K562 (cell line): ENCODE data around the gene UBE2J2. TPM values are rescaled to one million over a fixed set of nuclear protein-coding genes. Genes with fewer than 3 reads are reported as not detected.

Experiments
- BRCA1 ChIP-seq, 2 experiments: fragments of 450-650 bp in 1 of 2; sonication (generic) in 1 of 2; formaldehyde crosslinking in 1 of 2; IDR thresholded peaks; 2 replicates each; pipeline versions ENCODE4 v1.5.0 to v1.6.1; 2017 to 2020; ENCODE audit warnings: mild to moderate bottlenecking in 1 of 2, missing genetic modification reagents in 1 of 2
- CBX5 ChIP-seq: IDR thresholded peaks from 2 replicates; pipeline ENCODE4 v1.6.1; 2014; ENCODE audit warnings: low read depth, borderline replicate concordance
- CEBPZ ChIP-seq: fragments of 150-350 bp; IDR thresholded peaks from 2 replicates; pipeline ENCODE4 v1.6.1; 2014; ENCODE audit warnings: low read depth, mild to moderate bottlenecking, low read length, borderline replicate concordance
- FOS ChIP-seq: IDR thresholded peaks from 3 replicates; pipeline ENCODE4 v1.6.1; 2011; ENCODE audit not compliant: insufficient read length; ENCODE audit errors: extremely low read depth
- KAT7 ChIP-seq: sonication (generic); formaldehyde crosslinking; IDR thresholded peaks from 2 replicates; pipeline ENCODE4 v1.8.0; 2022; ENCODE audit warnings: missing genetic modification reagents, mild to moderate bottlenecking, borderline replicate concordance
- POLR2AphosphoS5 ChIP-seq: IDR thresholded peaks from 2 replicates; pipeline ENCODE4 v1.6.1; 2011; ENCODE audit warnings: mild to moderate bottlenecking, low read depth, low read length, moderate library complexity; ENCODE audit not compliant: control insufficient read depth, insufficient read depth
- REST ChIP-seq, 2 experiments: fragments of 450-650 bp; formaldehyde crosslinking in 1 of 2; IDR thresholded peaks; 2 replicates each; pipeline versions ENCODE4 v1.4.0 to v1.6.1; 2014 to 2020; ENCODE audit warnings: mild to moderate bottlenecking in 2 of 2, borderline replicate concordance in 1 of 2, low read depth in 1 of 2
- SIN3A ChIP-seq, 2 experiments: fragments of 150-350 bp in 1 of 2; IDR thresholded peaks; 2 replicates each; pipeline ENCODE4 v1.6.1; 2011 to 2016; ENCODE audit warnings: borderline replicate concordance in 2 of 2, low read depth in 2 of 2, low read length in 2 of 2, mild to moderate bottlenecking in 2 of 2, moderate library complexity in 2 of 2; ENCODE audit not compliant: control insufficient read depth in 1 of 2
- SMARCA4 ChIP-seq: fragments of 450-650 bp; IDR thresholded peaks from 2 replicates; pipeline ENCODE4 v1.6.1; 2016
- ZBTB26 ChIP-seq: fragments of 450-650 bp; formaldehyde crosslinking; IDR thresholded peaks from 2 replicates; pipeline ENCODE4 v1.4.0; 2022; ENCODE audit warnings: missing genetic modification characterization
- ZNF121 ChIP-seq: sonication (generic); formaldehyde crosslinking; conservative IDR thresholded peaks from 2 replicates; pipeline ENCODE4 v1.8.0; 2022; ENCODE audit warnings: missing genetic modification reagents
- ZNF282 ChIP-seq: sonication (generic); formaldehyde crosslinking; IDR thresholded peaks from 2 replicates; pipeline ENCODE4 v1.8.1; 2023; ENCODE audit warnings: missing genetic modification reagents
- ZNF57 ChIP-seq: fragments of 450-650 bp; formaldehyde crosslinking; IDR thresholded peaks from 2 replicates; pipeline ENCODE4 v1.4.0; 2020; ENCODE audit warnings: mild to moderate bottlenecking, moderate library complexity
- polyA plus RNA-seq, 8 experiments: library from polyadenylated mRNA; depleted of rRNA in 4 of 8; stranded (reverse) in 5 of 8; unstranded in 3 of 8; fragments of >200 nt; fragmentation: Nextera tagmentation in 2 of 8; fragmentation: Illumina TruSeq in 1 of 8; extraction: Ambion mirVana in 2 of 8; extraction: Trizol in 1 of 8; gene quantifications; 2 replicates each; pipeline versions ENCODE4 v1.2.1 to v1.2.3, GENCODE V29; 2011 to 2014; ENCODE audit warnings: inconsistent platforms in 1 of 8, missing spikeins in 1 of 8
- total RNA-seq, 7 experiments: library from RNA; depleted of rRNA in 6 of 7; stranded (reverse); fragments of >200 nt in 6 of 7; fragmentation: Illumina TruSeq in 2 of 7; extraction: Trizol in 2 of 7; gene quantifications; 2 replicates each; pipeline versions ENCODE4 v1.2.1 to v1.2.3, GENCODE V29; 2011 to 2021; ENCODE audit warnings: low replicate concordance in 1 of 7

The UBE2J2 gene
- total and polyA plus RNA-seq, 9 of the 15 experiments (the other 6 are each of a cell fraction or from before 2014, with no cell fraction given): 0.93 to 112 (median 75.5) TPM

GRCh38 chr1:1298861-1299685 lies 25.4 kb upstream of the UBE2J2 start (continued):
- TF ChIP-seq SIN3A (IDR thresholded peaks at IDR 0.05; ENCODE audit: borderline replicate concordance in 2 of 2, control insufficient read depth in 1 of 2, low read depth in 2 of 2, low read length in 2 of 2) (peak in 1 of 2 experiments; percentile 50; a peak in 1 of 4 replicates), BRCA1 (IDR thresholded peaks at IDR 0.05) (no peak), BRCA1 (CRISPR knock-in tag; IDR thresholded peaks at IDR 0.05) (no peak), ZBTB26 (CRISPR knock-in tag) (no peak), REST (IDR thresholded peaks at IDR 0.05; ENCODE audit: borderline replicate concordance) (peak; percentile 96), REST (CRISPR knock-in tag; IDR thresholded peaks at IDR 0.05; ENCODE audit: low read depth) (peak; percentile 90), ZNF282 (no peak), ZNF57 (CRISPR knock-in tag) (no peak), SMARCA4 (no peak), POLR2AphosphoS5 (no peak), FOS (no peak), CEBPZ (no peak), ZNF121 (no peak), KAT7 (CRISPR knock-in tag) (no peak), CBX5 (no peak)
